Kidney (tissue), 14 donors: Measurements from ENCODE around the gene CFD. TPM values are rescaled to one million over a fixed set of nuclear protein-coding genes. Genes with fewer than 3 reads are reported as not detected.
A peak's percentile ranks its signal among the peaks of the same experiment; 100 is the strongest.
"Not testable (repeated sequence)": the region's sequence is repeated elsewhere in the genome, so short reads cannot be mapped to it uniquely, and the experiment has no call there.

ENCODE experiments used
- DNase-seq, 5 donors: peaks; one replicate each; pipeline ENCODE4 v3.0.0-alpha.2; 2013 to 2020
- FAIRE-seq: peaks from 2 replicates; lab custom pipeline; 2012; peaks lifted over from hg19 to GRCh38; lab: Jason Lieb, UNC
- H3K27ac ChIP-seq, 2 donors: one replicate each; pipeline ENCODE4 v1.7.0; 2013; ENCODE audit warnings: low read depth in 2 of 2, low read length in 2 of 2, inconsistent platforms in 1 of 2
- H3K27me3 ChIP-seq: one replicate; pipeline ENCODE4 v1.7.1; 2013; ENCODE audit warnings: low read length, inconsistent platforms; ENCODE audit not compliant: control insufficient read depth, insufficient read depth
- H3K36me3 ChIP-seq, 3 donors: one replicate each; pipeline versions ENCODE4 v1.7.0 to v1.7.1; 2013; ENCODE audit warnings: low read length in 3 of 3, control low read depth in 1 of 3, inconsistent platforms in 1 of 3; ENCODE audit not compliant: insufficient read depth in 3 of 3, control insufficient read depth in 2 of 3
- H3K4me1 ChIP-seq, 3 donors: one replicate each; pipeline versions ENCODE4 v1.7.0 to v1.7.1; 2013; ENCODE audit warnings: low read length in 3 of 3, inconsistent platforms in 1 of 3, low read depth in 1 of 3; ENCODE audit not compliant: control insufficient read depth in 2 of 3, insufficient read depth in 2 of 3
- H3K4me3 ChIP-seq, 3 donors: one replicate each; pipeline versions ENCODE4 v1.7.0 to v1.8.1; 2013; ENCODE audit warnings: low read length in 3 of 3, control low read depth in 1 of 3, inconsistent platforms in 1 of 3
- H3K9ac ChIP-seq, 3 donors: one replicate each; pipeline versions ENCODE4 v1.7.0 to v1.7.1; 2013; ENCODE audit warnings: low read length in 3 of 3, control low read depth in 1 of 3, inconsistent platforms in 1 of 3
- H3K9me3 ChIP-seq, 3 donors: one replicate each; pipeline versions ENCODE4 v1.7.0 to v1.7.1; 2013; ENCODE audit warnings: low read length in 3 of 3, control low read depth in 1 of 3, inconsistent platforms in 1 of 3; ENCODE audit not compliant: control insufficient read depth in 2 of 3, insufficient read depth in 1 of 3
- CTCF ChIP-seq: IDR thresholded peaks from 3 replicates; pipeline ENCODE4 v1.5.1; 2012; ENCODE audit warnings: mild to moderate bottlenecking, moderate library complexity, borderline replicate concordance; ENCODE audit not compliant: insufficient read depth; ENCODE audit errors: extremely low read depth
- intact Hi-C: fragments of 100-400 bp; cut with DNase I; formaldehyde crosslinking; loops from one replicate; pipeline ENCODE4 v1.11.1; 2022
- polyA plus RNA-seq: library from polyadenylated mRNA; stranded (reverse); fragments of 350-450 nt; fragmentation: Illumina TruSeq; extraction: RNeasy Lipid Tissue Mini Kit (QIAGEN cat#74804); gene quantifications from one replicate; pipeline ENCODE4 v1.2.3, GENCODE V29; 2014; ENCODE audit warnings: low read depth, low replicate concordance; ENCODE audit not compliant: insufficient read depth
- total RNA-seq: library from RNA; stranded (reverse); fragmentation: NEBNext Ultra II Directional; extraction: Animal tissue kit (Norgen Biotek cat#: 25700); gene quantifications from one replicate; pipeline ENCODE4 v1.2.1, GENCODE V29; 2021
- donor health status: control.
- donor health status: control.
- donor health status: control.
- donor health status: control.
- donor health status: control.
- donor health status: DM: yes; HTN: yes; CAD: no.
- donor health status: Normal renal cell carcinoma (clear cell type).

Gene CFD
- total and polyA plus RNA-seq, 2 donors from 2014 or later, result 4.6 to 35.1 TPM

- Histone ChIP-seq H3K4me3 (no peak overlapping the region), H3K36me3 (no peaks in the 10 kb centered on the region), H3K27me3 (no peaks in the 10 kb centered on the region), H3K4me1 (peaks cover 0 to 2% (median 0%) of the 10 kb centered on the region in 3 donors), H3K9ac (no peak overlapping the region), H3K9me3 (no peaks in the 10 kb centered on the region), H3K27ac (no peak overlapping the region)
- FAIRE-seq, result no peak
- TF ChIP-seq CTCF, result no peak
- DNase-seq, result no peak
- intact Hi-C loops, result no loop called here
These were observed 25.2 kb upstream of the CFD start for GRCh38 chr19:834216-834615.

- Histone ChIP-seq H3K4me1 (peaks cover 0 to 2% (median 0%) of the 10 kb centered on the region in 3 donors), H3K27ac (no peak overlapping the region), H3K9me3 (no peaks in the 10 kb centered on the region), H3K4me3 (no peak overlapping the region), H3K9ac (no peak overlapping the region), H3K36me3 (no peaks in the 10 kb centered on the region), H3K27me3 (no peaks in the 10 kb centered on the region)
- intact Hi-C loops, result no loop called here
- no peak for TF ChIP-seq CTCF
- no peak for FAIRE-seq
- peak in 1 of 5 donors; percentile 76 for DNase-seq
These were observed 24.2 kb upstream of the CFD start for GRCh38 chr19:835210-835810.

GRCh38 chr19:840519-841206, 18.8 kb upstream of the CFD start, which contains the start of gene PRTN3:
Gene PRTN3 (plus strand): TSS chr19:840999. CDS start chr19:841009, 10 bp downstream.
- Histone ChIP-seq H3K9me3 (no peaks in the 10 kb centered on the region), H3K36me3 (no peaks in the 10 kb centered on the region), H3K4me3 (no peak within 1 kb of the TSS), H3K9ac (no peak within 1 kb of the TSS), H3K27me3 (peaks cover 2% of the 10 kb centered on the region), H3K27ac (no peak within 1 kb of the TSS), H3K4me1 (peaks cover 0 to 7% (median 0%) of the 10 kb centered on the region in 3 donors)
- intact Hi-C loops, result no loop called here
- FAIRE-seq (no peak), DNase-seq (no peak)
- no peak for TF ChIP-seq CTCF

- H3K4me1 ChIP-seq, DNase-seq, H3K9me3 ChIP-seq, H3K9ac ChIP-seq, FAIRE-seq, H3K27me3 ChIP-seq, intact Hi-C loops, H3K4me3 ChIP-seq, H3K36me3 ChIP-seq, H3K27ac ChIP-seq: not testable (repeated sequence)
These were observed 16.7 kb upstream of the CFD start for GRCh38 chr19:842802-843179.
